DMS53 (cell line): ENCODE results near the gene SOD1.
"Not testable (repeated sequence)": the region's sequence is repeated elsewhere in the genome, so short reads cannot be mapped to it uniquely, and the experiment has no call there.

ENCODE experiments used
- DNase-seq: peaks from one replicate; lab custom pipeline; 2025; lab: John Stamatoyannopoulos, UW

Gene SOD1

DNA sequence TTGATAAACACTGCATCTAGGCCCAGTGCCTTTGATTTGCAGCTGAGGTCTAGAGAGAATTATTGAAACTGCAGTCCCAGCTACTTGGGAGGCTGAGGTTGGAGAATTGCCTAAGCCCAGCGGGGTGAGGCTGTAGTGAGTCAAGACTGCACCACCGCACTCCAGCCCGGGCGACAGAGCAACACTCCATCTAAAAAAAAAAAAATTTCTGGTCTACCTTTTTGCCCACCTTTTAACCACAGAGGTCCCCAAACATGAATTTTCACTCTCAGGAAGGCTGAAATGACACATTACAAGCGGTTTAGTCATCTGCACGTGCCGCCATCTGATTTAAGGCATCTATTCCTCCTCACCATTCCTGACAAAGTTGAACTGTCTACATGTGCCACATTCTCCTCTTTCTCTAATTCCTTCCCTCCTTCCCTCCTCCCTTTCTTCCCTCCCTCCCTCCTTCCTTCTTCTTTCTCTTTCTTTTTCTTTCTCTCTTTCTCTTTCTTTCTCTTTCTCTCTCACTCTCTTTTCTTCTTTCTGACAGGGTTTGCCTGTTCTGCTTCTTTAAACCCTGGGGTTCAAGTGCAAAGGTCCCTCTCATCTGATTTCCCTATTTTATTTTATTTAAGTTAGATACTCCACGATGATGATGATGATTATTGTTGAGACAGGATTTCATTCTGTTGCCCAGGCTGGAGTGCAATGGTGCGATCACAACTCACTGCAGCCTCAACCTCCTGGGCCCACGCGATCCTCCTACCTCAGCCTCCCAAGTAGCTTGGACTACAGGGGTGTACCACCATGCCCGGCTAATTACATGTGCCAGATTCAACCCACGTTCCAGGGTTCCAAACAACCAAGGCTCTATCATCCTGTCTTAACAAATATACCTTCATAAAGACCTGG, 3.0 kb upstream of the SOD1 start:
- DNase-seq = no peak

DNA sequence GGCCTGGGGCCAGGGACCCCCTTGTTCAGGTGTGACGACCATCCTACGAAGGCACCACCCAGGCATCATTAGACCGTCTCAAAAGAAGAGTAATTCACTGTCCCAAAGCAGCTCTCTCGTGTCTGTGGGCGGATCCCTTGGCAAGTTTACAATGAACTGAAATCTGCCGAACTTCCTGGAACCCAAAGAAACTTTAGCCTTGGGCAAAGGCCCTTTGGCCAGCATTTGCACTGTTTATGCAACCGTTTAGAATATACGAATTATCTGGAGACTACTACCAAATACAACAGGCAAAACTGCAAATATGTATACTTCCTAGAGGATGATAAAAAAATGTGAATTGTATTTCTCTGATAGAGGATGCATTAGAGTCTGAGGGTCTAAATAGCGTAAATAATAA, 1.4 kb upstream of the SOD1 start:
- DNase-seq = no peak

GRCh38 chr21:31659286-31659535, 282 bp upstream of the SOD1 start:
- no peak for DNase-seq

DNA sequence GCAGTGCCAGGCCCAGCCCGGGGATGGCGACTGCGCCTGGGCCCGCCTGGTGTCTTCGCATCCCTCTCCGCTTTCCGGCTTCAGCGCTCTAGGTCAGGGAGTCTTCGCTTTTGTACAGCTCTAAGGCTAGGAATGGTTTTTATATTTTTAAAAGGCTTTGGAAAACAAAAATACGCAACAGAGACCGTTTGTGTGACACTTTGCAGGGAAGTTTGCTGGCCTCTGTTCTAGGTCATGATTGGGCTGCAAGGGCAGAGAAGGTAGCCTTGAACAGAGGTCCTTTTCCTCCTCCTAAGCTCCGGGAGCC, 719 bp downstream of the SOD1 start:
- no peak for DNase-seq

- DNase-seq = no peak
Observed at GRCh38 chr21:31660591-31660990, 1.1 kb downstream of the SOD1 start.

DNA sequence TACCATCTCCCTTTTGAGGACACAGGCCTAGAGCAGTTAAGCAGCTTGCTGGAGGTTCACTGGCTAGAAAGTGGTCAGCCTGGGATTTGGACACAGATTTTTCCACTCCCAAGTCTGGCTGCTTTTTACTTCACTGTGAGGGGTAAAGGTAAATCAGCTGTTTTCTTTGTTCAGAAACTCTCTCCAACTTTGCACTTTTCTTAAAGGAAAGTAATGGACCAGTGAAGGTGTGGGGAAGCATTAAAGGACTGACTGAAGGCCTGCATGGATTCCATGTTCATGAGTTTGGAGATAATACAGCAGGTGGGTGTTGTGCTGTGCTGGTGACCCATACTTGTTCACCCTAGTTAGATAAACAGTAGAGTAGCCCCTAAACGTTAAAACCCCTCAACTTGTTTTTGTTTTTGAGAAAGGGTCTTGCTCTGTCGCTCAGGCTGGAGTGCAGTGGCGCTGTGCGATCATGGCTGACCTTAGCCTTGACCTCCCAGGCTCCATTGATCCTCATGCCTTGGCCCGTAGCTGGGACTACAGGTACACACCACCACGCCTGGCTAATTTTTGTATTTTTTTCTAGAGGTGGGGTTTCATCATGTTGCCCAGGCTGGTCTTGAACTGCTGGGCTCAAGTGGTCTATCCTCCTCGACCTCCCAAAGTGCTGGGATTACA, 4.2 kb downstream of the SOD1 start:
- no peak for DNase-seq

DNA sequence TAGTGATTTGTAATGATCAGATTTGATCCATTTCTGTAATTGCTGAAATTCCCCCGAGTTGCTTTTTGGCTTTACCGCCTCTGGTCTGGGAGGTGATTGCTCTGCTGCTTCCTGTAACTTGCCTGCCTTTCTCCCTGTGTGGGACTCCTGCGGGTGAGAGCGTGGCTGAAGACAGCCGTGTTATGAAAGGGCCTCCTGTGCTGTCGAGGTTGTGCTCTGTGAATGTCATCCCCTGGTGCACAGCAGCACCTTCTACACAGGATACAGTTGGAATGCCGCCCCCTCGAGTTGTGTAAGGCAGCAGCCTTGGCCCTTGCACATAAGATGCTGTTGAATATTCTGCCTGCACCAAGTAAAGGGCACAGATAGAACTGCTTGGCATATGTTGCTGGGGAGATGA, 5.9 kb downstream of the SOD1 start:
- DNase-seq = no peak

DNA sequence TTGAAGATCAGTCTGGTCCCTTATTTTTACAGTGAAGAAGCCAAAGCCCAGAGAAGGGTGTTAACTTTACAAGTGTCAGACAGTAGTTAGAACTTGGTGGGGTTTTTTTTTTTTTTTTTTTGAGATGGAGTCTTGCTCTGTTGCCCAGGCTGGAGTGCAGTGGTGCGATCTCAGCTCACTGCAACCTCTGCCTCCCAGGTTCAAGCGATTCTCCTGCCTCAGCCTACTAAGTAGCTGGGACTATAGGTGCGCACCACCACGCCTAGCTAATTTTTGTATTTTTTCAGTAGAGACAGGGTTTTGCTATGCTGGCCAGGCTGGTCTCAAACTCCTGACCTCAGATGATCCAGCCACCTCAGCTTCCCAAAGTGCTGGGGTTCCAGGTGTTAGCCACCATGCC, 6.4 kb downstream of the SOD1 start:
- not testable (repeated sequence) for DNase-seq

DNA sequence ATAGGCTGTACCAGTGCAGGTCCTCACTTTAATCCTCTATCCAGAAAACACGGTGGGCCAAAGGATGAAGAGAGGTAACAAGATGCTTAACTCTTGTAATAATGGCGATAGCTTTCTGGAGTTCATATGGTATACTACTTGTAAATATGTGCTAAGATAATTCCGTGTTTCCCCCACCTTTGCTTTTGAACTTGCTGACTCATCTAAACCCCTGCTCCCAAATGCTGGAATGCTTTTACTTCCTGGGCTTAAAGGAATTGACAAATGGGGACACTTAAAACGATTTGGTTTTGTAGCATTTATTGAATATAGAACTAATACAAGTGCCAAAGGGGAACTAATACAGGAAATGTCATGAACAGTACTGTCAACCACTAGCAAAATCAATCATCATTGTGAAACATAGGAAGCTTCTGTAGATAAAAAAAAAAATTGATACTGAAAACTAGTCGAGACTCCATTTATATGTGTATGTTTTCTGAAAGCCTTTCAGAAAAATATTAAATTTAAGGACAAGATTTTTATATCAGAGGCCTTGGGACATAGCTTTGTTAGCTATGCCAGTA, 7.0 kb downstream of the SOD1 start:
- DNase-seq = no peak

- DNase-seq = no peak
Observed at GRCh38 chr21:31667132-31667531, 7.6 kb downstream of the SOD1 start.

DNA sequence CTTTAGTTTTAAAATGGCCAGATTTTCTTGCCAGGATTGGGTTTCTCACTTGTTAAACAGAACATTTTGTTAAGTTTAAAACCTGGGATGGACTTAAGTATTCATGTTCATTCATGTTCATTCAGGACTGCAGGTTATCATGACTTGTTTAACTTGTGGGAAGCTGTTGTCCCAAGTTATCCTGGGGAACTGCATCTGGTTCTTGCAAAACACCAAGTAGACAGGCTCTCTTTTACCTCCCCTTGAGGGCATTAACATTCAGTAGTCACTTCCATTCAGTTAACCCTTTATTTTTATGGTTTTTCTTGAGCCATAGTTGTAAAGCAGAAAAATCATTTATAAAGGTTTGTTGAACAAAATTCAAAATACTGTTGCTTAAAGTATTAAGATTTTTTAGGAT, 8.1 kb downstream of the SOD1 start:
- DNase-seq = no peak

DNA sequence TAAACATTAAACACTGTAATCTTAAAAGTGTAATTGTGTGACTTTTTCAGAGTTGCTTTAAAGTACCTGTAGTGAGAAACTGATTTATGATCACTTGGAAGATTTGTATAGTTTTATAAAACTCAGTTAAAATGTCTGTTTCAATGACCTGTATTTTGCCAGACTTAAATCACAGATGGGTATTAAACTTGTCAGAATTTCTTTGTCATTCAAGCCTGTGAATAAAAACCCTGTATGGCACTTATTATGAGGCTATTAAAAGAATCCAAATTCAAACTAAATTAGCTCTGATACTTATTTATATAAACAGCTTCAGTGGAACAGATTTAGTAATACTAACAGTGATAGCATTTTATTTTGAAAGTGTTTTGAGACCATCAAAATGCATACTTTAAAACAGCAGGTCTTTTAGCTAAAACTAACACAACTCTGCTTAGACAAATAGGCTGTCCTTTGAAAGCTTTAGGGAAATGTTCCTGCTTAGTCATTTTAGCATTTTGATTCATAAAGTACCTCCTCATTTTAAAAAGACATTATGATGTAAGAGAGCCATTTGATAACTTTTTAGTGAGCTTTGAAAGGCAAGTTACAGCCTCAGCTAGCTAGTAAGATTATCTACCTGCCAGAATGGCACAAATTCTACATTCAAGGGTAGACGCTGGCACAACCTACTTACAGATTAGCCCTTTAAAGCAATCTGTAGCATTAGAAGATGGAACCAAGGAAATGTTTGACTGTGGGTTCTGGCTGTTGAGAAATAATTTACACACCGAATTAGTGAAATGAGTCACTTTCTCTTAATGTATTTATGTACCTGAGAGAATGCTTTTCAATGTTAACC, 9.4 kb downstream of the SOD1 start:
- DNase-seq = no peak

DNA sequence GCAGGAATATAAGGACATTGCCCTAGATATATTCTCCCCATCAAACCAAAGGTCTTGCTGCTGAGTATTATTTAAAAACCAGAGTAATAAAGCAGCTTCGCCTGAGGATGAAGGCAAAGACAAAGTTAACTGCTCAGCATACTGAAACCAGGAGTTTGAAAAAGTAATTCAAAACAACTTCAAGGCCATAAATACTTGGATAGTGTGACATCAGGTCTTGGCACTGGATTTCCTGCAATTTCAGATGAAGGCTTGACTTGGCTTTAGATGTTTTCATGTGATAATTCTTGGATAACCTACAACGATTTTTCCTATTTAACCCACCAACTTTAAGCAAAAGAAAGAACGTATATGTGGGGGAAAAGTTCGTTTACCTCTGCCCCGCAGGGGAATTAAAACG, 10.6 kb downstream of the SOD1 start:
- DNase-seq = no peak

DNA sequence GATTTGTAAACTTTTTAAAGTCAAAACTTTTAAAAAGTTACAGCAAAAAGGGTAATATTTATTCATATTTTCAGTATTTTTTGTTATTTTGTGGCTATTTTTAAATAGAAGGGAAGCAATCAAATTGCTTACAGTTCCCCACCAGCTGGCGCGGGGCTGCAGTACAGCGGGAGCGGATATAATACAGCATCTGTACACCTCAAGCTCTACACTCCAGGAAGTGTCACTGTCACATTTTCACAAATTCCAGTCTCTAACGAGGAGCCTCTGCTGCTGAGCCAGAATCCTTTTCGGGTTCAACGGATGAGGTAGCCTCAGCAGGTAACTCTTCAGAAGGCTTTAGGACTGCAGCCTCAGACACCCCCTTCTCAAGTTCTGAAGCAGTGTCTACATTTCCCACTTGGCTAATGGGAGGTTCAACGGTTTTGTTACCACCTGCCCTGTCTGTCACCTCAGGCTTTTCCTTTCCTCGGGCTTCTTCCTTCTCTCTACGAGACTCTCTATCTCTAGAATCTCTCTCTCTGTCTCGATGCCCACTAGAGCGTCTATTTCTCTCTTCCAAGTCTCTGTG, 11.7 kb downstream of the SOD1 start:
- DNase-seq = no peak

- DNase-seq = no peak
Observed at GRCh38 chr21:31671931-31672330, 12.4 kb downstream of the SOD1 start.

DNA sequence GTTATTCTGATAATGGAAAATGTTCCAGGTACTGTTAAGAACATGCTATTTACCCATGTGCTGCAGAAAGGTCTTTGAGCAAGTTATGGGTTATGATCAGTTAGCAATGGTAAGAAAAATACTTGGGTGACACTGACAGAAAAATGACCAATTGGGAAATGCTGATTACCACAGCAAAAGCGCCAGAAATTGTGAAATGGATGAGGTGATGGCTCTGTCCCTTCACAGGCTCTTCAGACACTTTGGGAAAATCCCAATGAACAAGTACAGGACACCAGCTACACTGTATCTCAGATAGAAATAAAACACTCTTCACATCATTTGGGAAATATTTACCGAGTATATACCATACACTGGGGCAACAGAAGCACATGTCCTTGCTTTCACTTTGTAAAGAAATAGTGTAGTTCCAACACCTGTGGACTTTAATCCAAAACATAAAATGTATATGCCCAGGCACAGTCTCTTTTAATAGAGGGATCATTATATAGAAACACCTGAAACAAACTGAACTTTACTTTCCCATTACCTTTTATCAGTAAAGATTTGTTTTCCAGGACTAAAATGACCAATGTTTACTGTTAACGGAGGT, 13.9 kb downstream of the SOD1 start:
- no peak for DNase-seq

DNA sequence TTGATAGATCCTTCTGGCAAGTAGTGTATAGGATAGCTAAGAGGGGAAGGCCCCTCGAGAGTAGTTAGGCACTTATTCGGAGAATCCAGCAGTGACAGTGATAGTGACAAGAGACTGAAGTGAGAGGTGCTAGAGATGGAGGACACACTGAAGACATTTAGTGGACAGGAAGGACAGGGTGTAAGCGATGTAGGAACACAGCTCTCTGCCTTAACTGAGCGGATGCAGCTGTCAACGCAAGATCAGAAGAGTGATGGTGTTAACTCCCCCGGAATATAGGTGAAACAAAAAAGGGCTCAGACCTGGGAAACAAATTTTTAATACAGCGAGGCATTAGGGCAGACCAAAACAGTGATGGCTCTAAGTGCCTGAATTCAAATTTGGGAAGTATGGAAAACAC, 15.8 kb downstream of the SOD1 start:
- DNase-seq = no peak

DNA sequence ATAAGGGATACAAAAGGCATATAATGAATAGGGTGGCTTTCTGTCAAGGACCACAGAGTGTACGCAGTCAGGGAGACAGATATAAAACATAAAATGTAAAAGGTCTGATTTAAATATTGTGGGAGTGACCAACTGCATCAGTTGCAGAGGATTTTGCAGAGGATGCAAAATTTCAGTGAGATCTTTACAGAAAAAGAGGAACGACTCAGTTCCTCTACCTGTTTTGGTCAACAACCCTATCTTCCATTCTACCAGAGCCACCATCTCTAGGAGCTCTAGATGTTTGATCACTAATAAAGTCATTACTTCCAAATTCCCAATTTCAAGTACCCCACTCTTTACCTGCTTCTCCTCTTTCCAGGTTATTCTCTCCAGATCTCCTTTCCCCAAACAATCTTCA, 16.5 kb downstream of the SOD1 start:
- no peak for DNase-seq

DNA sequence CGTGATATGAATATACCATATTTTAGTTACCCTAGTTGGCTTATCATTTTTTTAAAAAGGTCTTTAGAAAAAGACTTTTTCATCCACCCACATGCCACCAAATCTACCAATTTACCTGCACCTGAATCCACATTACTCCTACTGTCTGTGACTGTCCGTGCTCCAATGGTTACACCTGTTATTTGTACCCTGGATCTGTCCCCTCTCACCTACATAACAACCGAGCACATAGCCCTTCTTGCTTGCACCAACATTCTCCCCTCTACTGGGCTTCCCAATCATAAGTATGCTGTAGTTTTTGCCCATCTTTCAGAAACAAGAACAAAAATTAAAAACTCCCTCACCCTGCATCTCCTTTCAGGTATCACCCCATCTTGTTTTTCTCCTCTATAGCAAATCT, 17.6 kb downstream of the SOD1 start:
- no peak for DNase-seq

DNA sequence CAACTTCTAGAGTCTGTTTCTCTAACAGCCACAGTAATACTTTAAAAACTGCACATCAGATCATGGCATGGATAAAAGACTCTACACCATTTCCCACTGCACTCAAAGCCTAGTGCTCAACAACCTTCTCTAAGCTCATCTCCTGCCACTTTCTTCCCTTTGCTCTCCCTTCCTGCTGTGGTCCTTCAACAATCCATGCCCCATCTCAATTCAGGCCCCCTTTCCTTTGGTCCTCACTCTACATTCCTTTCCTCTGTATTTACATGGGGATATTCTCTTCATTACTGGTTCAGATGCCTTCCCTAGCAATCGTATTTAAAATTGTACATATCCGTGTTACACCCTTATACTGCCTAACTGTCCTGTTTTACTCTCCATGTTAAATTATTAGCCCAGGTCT, 19.0 kb downstream of the SOD1 start:
- no peak for DNase-seq

GRCh38 chr21:31682620-31683019, 23.1 kb downstream of the SOD1 start:
- no peak for DNase-seq

- no peak for DNase-seq
Observed at GRCh38 chr21:31683029-31683428, 23.5 kb downstream of the SOD1 start.
